ENCODE measurements around the gene AQP3.
"Not testable (repeated sequence)": the region's sequence is repeated elsewhere in the genome, so short reads cannot be mapped to it uniquely, and the experiment has no call there.

AQP3 gene

DNA sequence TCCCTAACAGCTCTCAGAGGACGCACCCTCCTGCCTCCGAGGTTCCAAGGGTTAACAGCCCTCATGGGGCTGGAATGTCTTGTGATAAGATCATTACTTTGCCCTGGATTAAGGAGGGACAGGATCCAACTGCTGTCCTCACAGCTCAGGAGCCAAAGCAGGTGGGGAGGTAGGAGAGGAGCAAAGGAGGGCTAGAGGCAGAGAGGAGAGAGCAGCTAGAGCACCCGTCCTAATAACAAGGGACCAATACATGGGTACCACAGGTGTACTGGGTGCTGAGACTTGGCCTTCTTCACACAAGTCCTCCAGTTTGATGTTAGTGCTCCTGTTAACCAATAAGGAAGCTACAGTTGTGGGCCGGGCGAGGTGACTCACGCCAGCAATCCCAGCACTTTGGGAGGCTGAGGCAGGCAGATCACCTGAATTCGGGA lies 54.8 kb downstream of the AQP3 start:
- not testable (repeated sequence) for H3K27ac ChIP-seq (ENCODE audit: low read depth, low read length); H3K27me3 ChIP-seq (ENCODE audit: control insufficient read depth, insufficient read depth, low read length); H3K36me3 ChIP-seq (ENCODE audit: control insufficient read depth, insufficient read depth, low read length); H3K9ac ChIP-seq (ENCODE audit: low read depth, low read length); H3K4me1 ChIP-seq (ENCODE audit: control insufficient read depth, insufficient read depth, low read length); H3K9me3 ChIP-seq (ENCODE audit: control insufficient read depth, insufficient read depth, low read length); H3K4me3 ChIP-seq (ENCODE audit: low read depth, low read length)
